ENCODE data around the gene MRPL23.
"Not testable (repeated sequence)": the region's sequence is repeated elsewhere in the genome, so short reads cannot be mapped to it uniquely, and the experiment has no call there.

The MRPL23 gene

DNA sequence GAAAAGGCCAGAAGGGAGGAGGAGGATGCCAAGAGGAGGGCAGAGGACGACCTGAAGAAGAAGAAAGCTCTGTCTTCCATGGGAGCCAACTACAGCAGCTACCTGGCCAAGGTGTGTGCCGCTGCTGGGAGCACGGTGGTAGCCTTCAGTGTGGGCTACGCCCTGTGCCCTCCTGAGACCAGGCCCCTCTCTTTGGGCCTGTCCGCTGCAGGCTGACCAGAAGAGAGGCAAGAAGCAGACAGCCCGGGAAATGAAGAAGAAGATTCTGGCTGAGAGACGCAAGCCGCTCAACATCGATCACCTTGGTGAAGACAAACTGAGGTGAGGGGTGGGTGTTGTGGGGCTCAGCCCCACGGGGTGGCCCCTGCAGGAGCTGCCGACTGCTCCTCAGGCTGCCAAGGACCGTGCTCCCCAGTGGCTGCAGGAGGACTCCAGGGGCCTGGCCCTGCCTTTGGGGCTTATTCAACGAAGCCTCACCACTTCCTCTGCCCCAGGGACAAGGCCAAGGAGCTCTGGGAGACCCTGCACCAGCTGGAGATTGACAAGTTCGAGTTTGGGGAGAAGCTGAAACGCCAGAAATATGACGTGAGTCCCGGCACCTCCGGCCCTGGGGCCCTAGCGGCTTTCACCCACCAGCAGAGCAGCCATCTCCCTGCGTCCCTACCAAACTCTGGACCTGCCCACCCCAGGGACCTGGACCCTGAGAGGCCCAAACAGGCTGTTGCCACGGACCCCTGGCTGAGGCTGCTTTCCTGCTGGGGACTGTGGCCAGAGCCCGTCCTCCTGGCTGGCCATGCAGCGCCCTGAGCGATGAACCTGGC, 12.6 kb upstream of the MRPL23 start:
- DNase-seq, result no peak

DNA sequence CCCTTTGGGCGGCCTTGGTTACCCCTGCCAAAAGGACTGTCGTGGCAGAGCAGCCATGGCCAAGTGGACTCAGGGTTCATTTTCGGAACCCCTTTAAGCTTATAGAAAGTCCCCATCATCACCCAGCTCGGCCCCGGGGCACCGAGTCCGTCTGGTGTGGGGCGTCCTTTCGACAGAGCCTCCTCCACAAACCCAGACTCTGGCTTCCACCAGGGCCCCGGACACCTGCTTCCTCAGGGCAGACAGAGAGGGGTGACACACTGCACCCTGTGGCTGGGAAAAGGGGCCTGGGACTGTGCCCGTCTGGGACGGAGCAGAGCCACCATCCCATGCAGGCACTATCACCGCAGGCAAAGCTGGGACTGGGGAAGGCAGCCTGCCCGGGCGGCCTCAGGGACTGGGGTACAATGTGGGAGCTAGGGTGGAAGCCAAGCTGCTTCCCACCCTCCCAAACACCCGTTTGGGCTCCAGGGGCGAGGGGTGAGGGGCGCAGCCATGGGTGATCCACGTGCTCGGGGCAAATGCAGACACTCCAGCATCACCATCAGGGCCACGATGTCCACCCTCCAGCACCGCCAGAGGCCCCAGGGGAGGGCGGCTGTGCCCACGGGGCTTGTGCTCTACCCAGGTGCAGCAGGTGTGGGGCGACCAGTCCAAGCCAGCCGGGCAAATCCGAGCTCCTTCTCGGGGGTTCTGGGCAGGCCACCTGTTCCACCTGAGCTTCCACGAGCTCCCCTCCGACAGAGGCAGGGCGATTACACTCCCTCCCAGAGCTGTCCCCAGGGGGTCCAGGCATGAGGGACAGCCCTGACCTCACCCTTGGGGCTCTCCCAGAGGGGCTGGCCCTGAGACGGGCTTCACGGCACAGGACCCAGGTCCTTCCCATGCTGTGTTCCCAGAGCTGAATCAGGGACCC, 11.7 kb upstream of the MRPL23 start:
- no peak for DNase-seq

DNA sequence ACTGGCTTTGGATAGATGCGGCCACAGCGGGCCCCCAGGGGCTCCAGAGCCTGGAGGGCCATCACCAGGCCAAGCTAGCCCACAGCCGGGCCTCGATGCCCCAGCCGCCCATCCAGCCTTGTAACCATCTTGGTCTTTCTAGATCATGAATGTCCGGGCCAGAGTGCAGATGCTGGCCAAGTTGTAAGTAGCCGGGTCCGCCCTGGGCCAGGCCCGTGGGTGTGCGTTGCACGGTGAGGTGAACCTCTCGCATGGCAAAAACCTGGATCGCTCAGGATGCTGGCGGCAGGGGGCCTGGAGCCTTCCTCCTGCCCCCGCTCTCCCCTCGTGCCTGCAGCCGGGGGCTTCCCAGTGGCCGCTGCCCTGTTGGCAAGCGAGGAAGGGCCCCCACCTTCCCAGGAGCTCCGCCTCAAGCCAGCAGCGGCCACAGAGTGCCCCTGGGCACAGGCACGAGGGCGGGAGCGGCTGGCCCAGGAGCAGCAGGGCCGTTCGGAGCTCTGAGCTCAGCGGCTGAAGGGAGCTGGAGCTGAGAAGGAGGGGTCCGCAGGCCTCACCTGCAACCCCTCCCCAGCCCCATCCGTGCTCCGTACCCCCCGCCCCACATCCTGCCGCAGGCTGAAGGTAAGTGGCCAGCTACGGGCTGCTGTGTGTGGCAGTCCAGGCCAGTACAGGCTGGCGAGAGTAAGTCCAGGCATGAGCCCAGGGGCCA, 10.9 kb upstream of the MRPL23 start:
- DNase-seq, result no peak

DNA sequence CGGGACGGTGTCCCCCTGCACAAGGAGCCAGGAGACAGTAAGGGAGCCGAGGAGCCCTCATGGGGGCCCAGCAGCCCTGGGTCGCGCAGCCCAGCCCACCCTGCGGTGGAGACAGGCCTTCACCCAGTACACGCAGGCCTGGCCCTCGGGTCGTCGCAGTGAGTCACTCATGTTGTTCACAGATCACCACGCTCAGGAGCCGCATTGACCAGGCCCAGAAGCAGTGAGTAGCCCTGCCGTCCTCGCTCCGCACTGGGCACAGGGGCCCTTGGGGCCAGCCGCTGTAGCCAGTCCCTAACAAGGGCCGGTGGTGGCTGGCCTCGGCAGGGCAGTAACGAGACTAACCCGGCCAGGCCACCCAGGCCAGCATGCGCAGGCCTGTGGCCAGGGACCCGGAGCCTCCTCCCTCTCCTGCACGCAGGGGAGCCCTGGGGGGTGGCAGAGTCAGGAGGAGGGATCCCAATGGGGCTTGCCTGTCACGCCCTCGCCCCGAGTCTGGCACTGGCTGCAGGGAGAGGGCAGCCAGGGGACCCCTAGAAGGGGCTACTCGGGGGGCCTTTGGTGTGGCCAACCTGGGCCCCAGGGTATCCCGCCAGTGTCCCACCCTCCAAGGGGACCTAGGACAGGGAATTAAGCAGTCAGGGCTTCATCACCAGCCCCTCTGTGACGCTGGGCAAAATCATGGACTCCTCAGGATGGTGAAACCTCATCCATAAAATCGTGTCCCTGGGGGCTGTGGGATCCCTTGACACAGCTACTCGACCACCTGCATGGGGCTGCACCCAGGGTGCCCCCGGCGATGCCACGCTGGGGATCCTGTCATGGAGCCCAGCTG, 10.1 kb upstream of the MRPL23 start:
- no peak for DNase-seq

DNA sequence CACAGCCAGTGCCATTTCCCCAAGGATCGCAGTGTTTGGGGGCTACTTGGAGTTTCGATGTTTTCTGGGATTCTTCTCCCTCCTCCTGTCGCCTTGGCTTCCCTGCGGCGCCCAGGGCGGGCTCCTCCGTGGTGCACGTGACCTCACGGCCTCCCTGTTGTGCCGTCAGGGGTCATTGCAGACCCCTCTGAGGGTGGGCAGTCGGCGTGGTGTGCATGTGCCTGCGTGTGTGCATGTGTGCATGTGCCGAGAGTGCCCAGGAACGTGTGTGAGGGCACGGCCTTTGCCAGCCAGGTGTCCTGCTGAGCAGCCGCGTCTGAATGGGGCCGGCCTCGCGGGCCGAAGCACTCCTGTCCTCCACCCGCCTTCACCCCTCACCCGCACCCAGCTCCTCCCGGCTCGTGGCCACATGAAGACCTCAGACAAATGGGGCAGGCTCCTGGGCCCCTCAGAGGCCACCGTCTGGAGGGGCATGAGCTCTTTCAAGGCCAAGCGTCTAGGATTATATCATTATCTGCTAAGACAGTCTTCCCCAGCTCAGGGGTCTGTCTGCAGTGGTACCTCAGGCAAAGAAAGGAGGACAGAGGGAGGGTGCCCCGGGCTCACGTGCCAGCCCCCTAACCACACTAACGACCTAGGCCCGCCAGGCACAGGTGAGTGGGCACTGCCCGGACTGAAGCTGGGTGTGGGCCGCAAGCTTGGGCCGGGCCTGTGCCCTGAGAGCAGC, 9.4 kb upstream of the MRPL23 start:
- DNase-seq, result no peak

DNA sequence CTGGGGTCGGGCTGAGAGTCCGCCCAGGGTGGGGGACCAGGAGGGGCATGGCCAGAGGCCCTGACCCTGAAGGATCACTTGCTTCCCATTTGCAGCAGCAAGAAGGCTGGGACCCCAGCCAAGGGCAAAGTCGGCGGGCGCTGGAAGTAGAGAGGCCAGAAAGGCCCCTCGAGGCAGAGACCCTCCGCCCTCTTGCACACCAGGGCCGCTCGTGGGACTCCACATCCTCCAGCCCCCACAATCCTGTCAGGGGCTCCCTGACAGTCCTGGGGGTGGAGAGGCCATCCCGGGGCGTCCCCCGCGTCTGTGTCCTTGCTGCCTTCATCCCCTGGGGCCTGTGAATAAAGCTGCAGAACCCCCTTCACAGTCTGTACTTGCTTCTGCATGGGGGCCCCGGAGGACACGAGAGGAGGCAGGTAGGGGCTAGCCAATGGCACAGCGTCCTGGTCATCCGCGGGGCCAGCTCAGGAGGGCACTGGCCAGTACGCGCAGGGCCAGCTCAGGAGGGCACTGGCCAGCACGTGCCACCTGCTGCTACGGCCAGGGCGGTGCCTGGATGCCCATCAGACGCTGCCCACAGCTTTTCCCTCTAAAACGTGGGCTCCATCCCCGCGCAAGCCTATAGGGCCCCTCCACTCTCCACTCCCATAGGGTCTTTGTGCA, 8.7 kb upstream of the MRPL23 start:
- DNase-seq, result no peak

DNA sequence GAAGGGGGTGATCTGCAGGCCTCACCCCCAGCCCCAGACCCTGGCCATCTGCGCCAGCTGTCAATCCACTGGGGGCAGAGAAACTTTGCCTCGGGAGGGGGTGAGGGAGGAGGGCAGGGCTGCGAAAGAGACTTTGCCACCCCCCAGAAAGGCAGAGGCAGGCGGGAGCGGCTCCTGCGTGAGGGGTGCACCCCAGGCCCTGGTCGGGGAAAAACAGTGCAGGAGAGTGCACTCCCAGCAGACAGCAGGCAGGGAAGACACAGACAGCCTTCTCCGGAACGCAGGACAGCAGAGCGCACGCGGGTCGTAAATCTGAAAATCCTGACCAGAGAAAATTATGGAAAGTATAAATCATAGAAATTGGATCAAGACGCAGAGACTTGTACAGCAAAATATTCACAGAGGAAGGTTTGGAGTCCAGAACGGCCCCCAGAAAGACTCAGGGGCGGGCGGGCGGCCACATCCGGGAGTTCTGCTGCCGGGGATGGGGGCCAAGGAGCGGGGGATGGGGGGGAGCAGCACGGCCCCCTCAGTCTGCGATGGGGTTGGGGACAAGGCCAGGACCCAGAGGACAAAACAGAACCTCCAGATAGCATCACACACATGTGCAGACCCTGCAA, 8.0 kb upstream of the MRPL23 start:
- DNase-seq, result no peak

DNA sequence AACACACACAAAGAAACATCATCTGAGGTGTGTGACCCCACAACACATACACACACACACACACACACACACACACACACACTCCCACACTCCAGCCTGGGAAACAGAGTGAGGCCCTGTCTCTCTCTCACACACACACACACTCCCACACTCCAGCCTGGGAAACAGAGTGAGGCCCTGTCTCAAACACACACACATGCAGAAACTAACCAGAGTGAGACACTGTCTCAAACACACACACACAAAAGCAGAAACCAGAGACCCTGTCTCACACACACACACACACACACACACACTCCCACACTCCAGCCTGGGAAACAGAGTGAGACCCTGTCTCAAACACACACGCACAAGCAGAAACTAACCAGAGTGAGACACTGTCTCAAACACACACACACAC, 7.3 kb upstream of the MRPL23 start:
- DNase-seq, result not testable (repeated sequence)

DNA sequence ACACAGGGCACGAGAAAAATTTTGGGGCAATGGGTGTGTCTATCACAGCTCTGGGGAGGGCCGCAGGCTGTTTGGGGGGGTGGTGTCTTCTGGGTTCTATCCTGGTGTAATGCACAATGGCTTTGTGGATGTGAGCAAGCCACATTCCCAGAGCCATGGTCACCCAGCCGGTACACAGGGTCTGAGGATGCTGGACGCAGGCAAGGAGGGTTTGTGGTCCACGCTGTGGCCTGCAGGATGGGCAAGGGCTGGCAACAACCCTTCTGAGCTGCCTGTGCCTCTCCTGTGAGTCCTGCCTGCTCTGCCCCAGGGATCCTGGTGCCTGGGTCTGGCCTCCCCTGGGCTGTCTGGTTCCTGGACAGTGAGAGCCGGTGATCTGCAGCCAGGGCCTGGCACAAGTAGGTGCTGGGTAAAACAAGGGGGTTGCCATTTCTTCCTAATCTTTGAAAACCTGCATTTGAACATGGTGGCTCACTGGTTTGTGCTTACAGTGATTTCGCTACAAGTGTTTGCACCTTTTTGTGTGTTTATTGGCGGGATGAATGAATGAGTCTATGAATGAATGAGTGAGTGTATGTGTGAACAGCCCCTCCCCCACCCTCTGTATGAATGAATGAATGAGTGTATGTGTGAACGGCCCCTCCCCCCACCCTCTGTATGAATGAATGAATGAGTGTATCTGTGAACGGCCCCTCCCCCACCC, 4.4 kb upstream of the MRPL23 start:
- DNase-seq, result no peak

DNA sequence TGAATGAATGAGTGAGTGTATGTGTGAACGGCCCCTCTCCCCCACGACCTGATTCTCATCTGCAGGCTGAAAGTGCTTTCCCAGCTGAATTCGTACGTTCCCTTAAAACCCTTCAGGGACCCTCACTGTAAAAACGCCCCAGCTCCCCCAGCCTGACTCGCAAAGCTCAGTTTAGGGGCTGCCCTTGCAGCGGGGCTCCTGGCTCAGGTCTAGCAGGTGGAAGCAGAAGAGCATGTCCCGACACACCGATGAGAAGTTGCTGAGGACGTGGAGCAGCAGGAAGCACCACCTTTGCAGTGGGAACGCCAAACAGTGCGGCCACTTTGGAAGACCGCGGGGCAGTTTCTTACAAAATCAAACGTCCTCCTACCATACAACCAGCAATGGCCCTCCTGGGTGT, 3.6 kb upstream of the MRPL23 start:
- no peak for DNase-seq

DNA sequence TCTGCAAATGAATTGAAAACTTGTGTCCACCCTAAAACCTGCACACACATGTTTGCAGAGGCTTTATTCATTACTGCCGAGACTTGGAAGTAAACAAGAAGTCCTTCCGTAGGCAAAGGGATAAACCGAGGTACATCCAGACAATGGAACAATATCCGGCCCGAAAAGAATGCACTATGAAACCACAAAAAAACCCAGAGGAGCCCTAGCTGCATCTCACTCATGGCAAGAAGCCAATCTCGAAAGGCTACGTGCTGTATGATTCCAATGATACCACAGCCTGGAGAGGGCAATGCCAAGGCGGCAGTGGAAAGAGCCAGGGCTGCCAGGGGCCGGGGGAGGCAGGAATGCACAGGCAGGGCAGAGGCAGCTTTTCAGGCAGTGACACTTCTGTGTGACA, 3.2 kb upstream of the MRPL23 start:
- no peak for DNase-seq

DNA sequence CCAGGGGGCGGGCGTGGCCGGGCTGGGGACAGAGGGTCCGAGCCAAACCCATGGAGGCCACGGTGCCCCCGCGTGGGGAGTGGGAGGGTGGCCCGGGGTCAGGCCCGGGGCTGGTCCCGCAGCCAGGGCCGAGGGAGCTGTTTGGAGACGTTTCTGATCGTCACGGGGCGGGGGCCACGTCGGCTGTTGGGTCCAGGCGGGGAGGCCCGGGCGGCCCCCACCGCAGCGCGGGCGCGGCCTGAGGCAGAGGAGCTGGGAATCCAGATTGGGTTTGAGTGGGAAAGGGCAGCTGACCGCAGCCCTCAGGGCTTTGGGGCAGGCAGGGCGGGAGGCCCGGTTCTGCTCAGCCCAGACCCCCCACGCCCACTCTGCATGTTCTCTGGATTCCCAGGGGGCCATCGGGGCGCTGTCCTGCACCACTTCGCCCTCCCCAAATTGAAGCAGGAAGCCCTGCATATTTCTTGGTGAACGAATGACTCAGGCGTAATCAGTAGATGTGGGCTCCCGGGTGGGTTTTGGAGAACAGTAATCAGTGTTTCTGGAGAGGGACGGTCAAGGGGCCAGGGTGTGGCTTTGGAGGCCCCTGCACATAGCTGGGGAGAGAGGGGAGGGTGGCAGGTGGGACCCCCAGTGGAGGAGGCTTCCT, 583 bp downstream of the MRPL23 start:
- DNase-seq, result no peak

DNA sequence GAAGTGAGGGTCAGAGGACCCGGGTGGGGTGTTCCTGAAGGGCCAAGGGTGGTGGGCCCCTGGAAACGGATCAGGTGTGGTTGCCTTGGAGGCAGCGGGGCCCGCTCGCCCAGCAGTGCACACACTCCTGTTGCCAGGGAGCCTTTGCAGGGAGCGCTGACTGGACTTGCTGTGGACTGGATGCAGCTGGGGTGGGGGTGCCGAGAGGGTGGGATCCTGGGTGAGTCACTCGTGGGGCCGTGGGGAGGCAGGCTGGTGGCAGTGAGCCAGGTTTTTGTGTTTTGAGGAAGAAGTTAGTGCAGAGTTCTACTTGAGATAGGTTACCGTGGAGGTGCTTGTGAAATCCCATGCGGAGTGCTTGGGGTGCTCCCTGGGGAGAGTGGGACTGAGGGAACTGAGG, 1.3 kb downstream of the MRPL23 start:
- DNase-seq, result no peak

DNA sequence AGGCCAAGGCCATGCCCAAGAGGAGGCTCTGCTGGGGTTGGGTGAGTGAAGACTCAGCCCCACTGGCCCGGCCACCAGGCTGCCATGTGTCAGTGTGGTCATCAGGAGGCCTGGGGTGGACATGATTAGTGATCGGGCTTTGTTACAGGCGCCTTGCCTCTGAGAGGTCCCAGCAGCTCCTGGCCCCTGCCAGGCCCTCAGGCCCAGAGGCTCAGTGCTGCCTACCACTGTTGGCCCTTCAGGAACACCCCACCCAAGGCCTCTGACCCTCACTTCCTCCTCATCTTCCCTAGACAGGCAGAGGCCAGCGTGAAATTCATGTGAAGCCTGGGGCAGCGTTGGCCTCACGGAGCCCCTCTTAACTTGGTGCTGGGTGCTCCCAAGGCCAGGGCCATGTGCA, 2.2 kb downstream of the MRPL23 start:
- no peak for DNase-seq

DNA sequence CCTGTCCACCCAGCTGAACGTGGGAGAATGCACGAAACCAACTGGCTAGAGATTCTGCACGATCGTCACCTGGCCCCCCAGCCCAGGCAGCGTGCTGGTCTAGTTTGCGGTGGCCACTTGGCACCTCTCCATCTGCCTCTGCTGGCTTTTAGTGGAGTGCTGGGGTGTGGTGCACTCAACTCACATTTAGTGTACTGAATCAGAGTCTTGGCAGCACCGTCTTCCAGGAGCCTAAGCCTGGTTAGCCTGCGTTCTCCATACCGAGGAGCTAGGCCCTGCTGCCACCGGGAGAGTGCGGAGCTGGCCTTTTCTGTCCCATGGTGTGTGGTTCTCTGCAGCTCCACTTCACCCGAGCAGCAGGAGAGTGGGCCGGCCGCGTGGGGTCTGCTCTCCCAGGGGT, 2.8 kb downstream of the MRPL23 start:
- DNase-seq, result no peak

DNA sequence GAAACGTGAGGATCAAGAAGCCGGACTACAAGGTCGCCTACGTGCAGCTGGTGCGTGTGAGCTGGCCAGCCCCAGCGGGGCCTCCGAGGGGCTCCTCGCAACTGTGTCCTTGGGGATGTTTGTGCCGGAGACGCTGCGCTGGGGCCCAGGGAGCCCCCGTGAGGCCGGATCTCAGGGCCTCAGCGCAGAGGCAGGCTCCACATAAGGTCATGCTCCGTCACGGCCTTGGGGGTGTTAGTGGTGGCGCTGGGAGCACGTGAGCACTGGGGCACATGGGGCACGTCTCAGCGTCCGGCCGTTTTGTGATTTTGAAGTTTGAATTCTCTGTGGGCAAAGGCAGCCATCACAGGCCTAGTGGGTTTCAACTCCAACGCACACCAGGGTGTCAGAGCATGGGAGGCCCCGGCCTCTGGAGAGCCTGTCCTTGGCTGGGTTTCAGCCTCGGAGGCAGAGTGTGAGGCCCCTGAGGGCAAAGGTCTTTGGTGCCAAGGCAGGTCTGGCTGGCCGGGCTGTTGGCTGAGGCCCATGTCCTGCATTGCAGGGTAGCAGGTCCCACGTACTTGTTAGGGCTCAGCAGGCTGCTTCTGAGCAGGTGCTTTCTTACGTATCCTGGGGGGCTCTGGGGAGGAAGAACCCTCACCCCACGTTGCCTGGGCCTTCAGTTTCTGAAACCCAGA, 5.8 kb downstream of the MRPL23 start:
- no peak for DNase-seq

DNA sequence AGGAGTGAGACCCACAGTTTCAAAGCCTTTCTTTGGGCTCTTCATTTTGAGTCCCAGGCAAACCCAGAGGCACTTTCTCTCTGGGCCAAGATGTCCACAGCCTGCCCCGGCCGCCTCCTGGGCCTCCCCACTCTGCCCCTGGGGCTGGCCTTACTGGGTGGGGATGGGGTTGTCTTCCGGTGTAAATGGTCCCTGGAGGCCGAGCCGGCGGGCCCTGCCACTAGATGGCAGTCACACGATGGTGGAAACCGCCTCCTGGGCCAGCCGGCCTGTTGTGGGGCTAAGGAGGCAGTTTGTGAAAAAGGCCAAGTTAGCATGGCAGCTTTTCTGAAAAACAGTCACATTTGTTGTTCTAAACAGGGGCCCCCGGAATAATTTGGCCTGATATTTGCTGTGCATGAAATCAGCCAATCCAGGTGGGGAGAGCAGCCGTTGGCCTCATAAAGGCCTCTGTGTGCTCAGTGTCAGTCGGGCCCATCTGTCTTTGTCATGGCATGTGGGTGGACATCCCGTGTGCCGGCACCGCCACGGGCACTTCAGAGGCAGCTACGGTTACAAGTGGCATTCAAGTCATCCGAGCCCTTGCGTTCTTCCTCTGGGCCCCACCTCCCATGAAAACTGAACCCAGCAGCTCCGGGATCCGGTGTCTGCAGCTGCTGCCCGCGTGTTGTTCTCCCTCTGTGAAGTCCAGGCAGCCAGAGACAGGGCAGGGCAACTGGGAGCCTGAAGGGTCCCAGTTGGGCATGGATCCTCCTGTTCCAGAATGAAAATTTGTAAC, 6.5 kb downstream of the MRPL23 start:
- no peak for DNase-seq

DNA sequence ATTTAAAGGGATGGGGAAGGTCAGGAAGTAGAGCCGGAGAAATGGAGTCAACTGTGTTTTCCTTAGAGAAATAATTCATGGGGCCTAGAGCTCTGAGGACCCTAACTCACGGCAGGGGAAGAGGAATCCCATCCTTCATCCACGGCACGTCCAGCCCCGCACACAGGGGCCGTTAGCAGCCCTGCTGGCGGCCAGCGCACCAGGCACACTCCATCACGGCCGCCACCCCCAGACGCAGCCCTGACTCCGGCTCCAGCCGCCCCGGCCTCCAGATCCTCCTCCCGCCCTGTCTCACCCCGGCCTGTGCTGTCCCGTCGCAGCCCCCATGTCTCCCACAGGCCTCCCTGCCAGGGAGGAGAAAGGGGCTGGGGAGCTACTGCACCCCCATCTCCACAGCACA, 11.2 kb downstream of the MRPL23 start:
- no peak for DNase-seq
